GM12878 (cell line): ENCODE results near the gene SLC35E2B. TPM values are rescaled to one million over a fixed set of nuclear protein-coding genes. Genes with fewer than 3 reads are reported as not detected.
A peak's percentile ranks its signal among the peaks of the same experiment; 100 is the strongest.

ENCODE experiments used
- BMI1 ChIP-seq: fragments of 450-650 bp; IDR thresholded peaks from 2 replicates; pipeline ENCODE4 v1.6.1; 2016; ENCODE audit warnings: mild to moderate bottlenecking, moderate library complexity, borderline replicate concordance
- CBX3 ChIP-seq: fragments of 200-600 bp; sonication (generic); IDR thresholded peaks from 2 replicates; pipeline ENCODE4 v1.6.1; 2016; ENCODE audit warnings: low read depth, borderline replicate concordance
- ETV6 ChIP-seq, 2 experiments: fragments of 450-650 bp in 1 of 2; IDR thresholded peaks in 1 of 2; conservative IDR thresholded peaks in 1 of 2; 2 replicates each; pipeline ENCODE4 v1.6.1; 2014; ENCODE audit warnings: antibody characterized with exemption in 1 of 2, borderline replicate concordance in 1 of 2, low read depth in 1 of 2, mild to moderate bottlenecking in 1 of 2, moderate library complexity in 1 of 2
- MLLT1 ChIP-seq: fragments of 450-650 bp; IDR thresholded peaks from 2 replicates; pipeline ENCODE4 v1.6.1; 2016; ENCODE audit warnings: mild to moderate bottlenecking
- MYC ChIP-seq: IDR thresholded peaks from 2 replicates; pipeline ENCODE4 v1.6.1; 2011; ENCODE audit warnings: mild to moderate bottlenecking, low read length, moderate library complexity, inconsistent platforms; ENCODE audit not compliant: insufficient read depth, insufficient replicate concordance, insufficient read length, severe bottlenecking
- NR2C1 ChIP-seq: fragments of 450-650 bp; IDR thresholded peaks from 2 replicates; pipeline ENCODE4 v1.6.1; 2017; ENCODE audit warnings: antibody characterized with exemption, mild to moderate bottlenecking, moderate library complexity
- NR2F1 ChIP-seq: fragments of 450-650 bp; conservative IDR thresholded peaks from 2 replicates; pipeline ENCODE4 v1.6.1; 2017; ENCODE audit warnings: mild to moderate bottlenecking
- PAX8 ChIP-seq: fragments of 450-650 bp; IDR thresholded peaks from 2 replicates; pipeline ENCODE4 v1.6.1; 2017; ENCODE audit warnings: mild to moderate bottlenecking, moderate library complexity
- PRDM15 ChIP-seq: fragments of 450-650 bp; formaldehyde crosslinking; IDR thresholded peaks from 2 replicates; pipeline ENCODE4 v1.4.0; 2020; ENCODE audit warnings: mild to moderate bottlenecking, moderate library complexity
- RAD21 ChIP-seq: IDR thresholded peaks from 2 replicates; pipeline ENCODE4 v1.6.1; 2011; ENCODE audit warnings: mild to moderate bottlenecking, low read depth, low read length, moderate library complexity; ENCODE audit not compliant: insufficient read depth
- SMAD5 ChIP-seq: IDR thresholded peaks from 2 replicates; pipeline ENCODE4 v1.6.1; 2016; ENCODE audit warnings: antibody characterized with exemption, low read depth
- SREBF2 ChIP-seq: IDR thresholded peaks from 2 replicates; pipeline ENCODE4 v1.6.1; 2012; ENCODE audit warnings: mild to moderate bottlenecking, low read length
- TCF12 ChIP-seq: IDR thresholded peaks from 2 replicates; pipeline ENCODE4 v1.6.1; 2011; ENCODE audit warnings: low read depth, mild to moderate bottlenecking, low read length
- YY1 ChIP-seq: IDR thresholded peaks from 2 replicates; pipeline ENCODE4 v1.6.1; 2011; ENCODE audit warnings: low read depth, mild to moderate bottlenecking, low read length
- ZNF24 ChIP-seq: fragments of 450-650 bp; IDR thresholded peaks from 2 replicates; pipeline ENCODE4 v1.6.1; 2017; ENCODE audit warnings: antibody characterized with exemption, mild to moderate bottlenecking
- polyA plus RNA-seq, 11 experiments: library from polyadenylated mRNA; depleted of rRNA in 4 of 11; unstranded in 6 of 11; stranded (reverse) in 5 of 11; fragments of >200 nt; fragmentation: Nextera tagmentation in 4 of 11; fragmentation: Illumina TruSeq in 1 of 11; extraction: Ambion mirVana in 4 of 11; extraction: Trizol in 1 of 11; gene quantifications; 1 replicate in 1 of 11; 2 replicates in 10 of 11; pipeline versions ENCODE4 v1.2.1 to v1.2.3, GENCODE V29; 2011 to 2016; ENCODE audit warnings: inconsistent platforms in 2 of 11, missing spikeins in 2 of 11, low read depth in 1 of 11
- total RNA-seq, 4 experiments: library from RNA; depleted of rRNA in 3 of 4; stranded (reverse); fragments of >200 nt in 3 of 4; fragmentation: Illumina TruSeq in 1 of 4; extraction: Trizol in 1 of 4; gene quantifications; 2 replicates each; pipeline versions ENCODE4 v1.2.1 to v1.2.3, GENCODE V29; 2013 to 2021
- TF ChIP-seq, protein P1 (sequence below), 3 experiments: IDR thresholded peaks in 2 of 3; conservative IDR thresholded peaks in 1 of 3; 2 replicates each; pipeline ENCODE4 v1.5.1; 2011; ENCODE audit warnings: low read depth in 3 of 3, low read length in 3 of 3, mild to moderate bottlenecking in 3 of 3, control low read depth in 2 of 3, moderate library complexity in 2 of 3, inconsistent platforms in 1 of 3, mixed read lengths in 1 of 3; ENCODE audit not compliant: control insufficient read depth in 2 of 3, insufficient read depth in 1 of 3; ENCODE audit errors: extremely low read depth in 1 of 3
- TF ChIP-seq, protein P2 (sequence below): IDR thresholded peaks from 2 replicates; pipeline ENCODE4 v1.6.1; 2011; ENCODE audit warnings: mild to moderate bottlenecking, low read depth, low read length, moderate library complexity; ENCODE audit not compliant: insufficient replicate concordance
- TF ChIP-seq, protein P3 (sequence below): IDR thresholded peaks from 2 replicates; pipeline ENCODE4 v1.6.1; 2012; ENCODE audit warnings: low read length, inconsistent platforms
- TF ChIP-seq, protein P4 (sequence below): IDR thresholded peaks from 2 replicates; pipeline ENCODE4 v1.6.1; 2012; ENCODE audit warnings: low read depth, low read length, improper control_type of control experiment

The SLC35E2B gene
- total and polyA plus RNA-seq, 10 of the 15 experiments (the other 5 are each of a cell fraction or from before 2014, with no cell fraction given), result 2.6 to 36.7 (median 18.6) TPM

GRCh38 chr1:1678581-1679380 lies 13.8 kb downstream of the SLC35E2B start (continued):
- TF ChIP-seq MLLT1, result peak; percentile 83
- TF ChIP-seq SMAD5, result no peak
- TF ChIP-seq NR2C1, result peak; percentile 87
- TF ChIP-seq YY1, result peak; percentile 53; the same call in 1 of the 2 replicates
- TF ChIP-seq, protein P1, sequence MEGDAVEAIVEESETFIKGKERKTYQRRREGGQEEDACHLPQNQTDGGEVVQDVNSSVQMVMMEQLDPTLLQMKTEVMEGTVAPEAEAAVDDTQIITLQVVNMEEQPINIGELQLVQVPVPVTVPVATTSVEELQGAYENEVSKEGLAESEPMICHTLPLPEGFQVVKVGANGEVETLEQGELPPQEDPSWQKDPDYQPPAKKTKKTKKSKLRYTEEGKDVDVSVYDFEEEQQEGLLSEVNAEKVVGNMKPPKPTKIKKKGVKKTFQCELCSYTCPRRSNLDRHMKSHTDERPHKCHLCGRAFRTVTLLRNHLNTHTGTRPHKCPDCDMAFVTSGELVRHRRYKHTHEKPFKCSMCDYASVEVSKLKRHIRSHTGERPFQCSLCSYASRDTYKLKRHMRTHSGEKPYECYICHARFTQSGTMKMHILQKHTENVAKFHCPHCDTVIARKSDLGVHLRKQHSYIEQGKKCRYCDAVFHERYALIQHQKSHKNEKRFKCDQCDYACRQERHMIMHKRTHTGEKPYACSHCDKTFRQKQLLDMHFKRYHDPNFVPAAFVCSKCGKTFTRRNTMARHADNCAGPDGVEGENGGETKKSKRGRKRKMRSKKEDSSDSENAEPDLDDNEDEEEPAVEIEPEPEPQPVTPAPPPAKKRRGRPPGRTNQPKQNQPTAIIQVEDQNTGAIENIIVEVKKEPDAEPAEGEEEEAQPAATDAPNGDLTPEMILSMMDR (IDR thresholded peaks at IDR 0.05 in 2 of 3, conservative IDR thresholded peaks at IDR 0.05 in 1 of 3; ENCODE audit: control insufficient read depth in 2 of 3, extremely low read depth in 1 of 3, insufficient read depth in 1 of 3, low read depth in 3 of 3, low read length in 3 of 3), result peak; percentile 70 to 84 (median 74)
- TF ChIP-seq PRDM15, result no peak
- no peak for TF ChIP-seq CBX3
- TF ChIP-seq, protein P2, sequence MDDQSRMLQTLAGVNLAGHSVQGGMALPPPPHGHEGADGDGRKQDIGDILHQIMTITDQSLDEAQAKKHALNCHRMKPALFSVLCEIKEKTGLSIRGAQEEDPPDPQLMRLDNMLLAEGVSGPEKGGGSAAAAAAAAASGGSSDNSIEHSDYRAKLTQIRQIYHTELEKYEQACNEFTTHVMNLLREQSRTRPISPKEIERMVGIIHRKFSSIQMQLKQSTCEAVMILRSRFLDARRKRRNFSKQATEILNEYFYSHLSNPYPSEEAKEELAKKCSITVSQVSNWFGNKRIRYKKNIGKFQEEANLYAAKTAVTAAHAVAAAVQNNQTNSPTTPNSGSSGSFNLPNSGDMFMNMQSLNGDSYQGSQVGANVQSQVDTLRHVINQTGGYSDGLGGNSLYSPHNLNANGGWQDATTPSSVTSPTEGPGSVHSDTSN, result no peak
- no peak for TF ChIP-seq MYC
- no peak for TF ChIP-seq TCF12
- no peak for TF ChIP-seq BMI1
- TF ChIP-seq, protein P3, sequence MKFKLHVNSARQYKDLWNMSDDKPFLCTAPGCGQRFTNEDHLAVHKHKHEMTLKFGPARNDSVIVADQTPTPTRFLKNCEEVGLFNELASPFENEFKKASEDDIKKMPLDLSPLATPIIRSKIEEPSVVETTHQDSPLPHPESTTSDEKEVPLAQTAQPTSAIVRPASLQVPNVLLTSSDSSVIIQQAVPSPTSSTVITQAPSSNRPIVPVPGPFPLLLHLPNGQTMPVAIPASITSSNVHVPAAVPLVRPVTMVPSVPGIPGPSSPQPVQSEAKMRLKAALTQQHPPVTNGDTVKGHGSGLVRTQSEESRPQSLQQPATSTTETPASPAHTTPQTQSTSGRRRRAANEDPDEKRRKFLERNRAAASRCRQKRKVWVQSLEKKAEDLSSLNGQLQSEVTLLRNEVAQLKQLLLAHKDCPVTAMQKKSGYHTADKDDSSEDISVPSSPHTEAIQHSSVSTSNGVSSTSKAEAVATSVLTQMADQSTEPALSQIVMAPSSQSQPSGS, result no peak
- TF ChIP-seq, protein P4, sequence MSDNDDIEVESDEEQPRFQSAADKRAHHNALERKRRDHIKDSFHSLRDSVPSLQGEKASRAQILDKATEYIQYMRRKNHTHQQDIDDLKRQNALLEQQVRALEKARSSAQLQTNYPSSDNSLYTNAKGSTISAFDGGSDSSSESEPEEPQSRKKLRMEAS, result peak; percentile 31; the same call in 1 of the 2 replicates
- peak; percentile 99 for TF ChIP-seq NR2F1
- TF ChIP-seq SREBF2, result no peak
- TF ChIP-seq RAD21, result peak; percentile 39; the same call in 1 of the 2 replicates
- TF ChIP-seq ZNF24, result no peak
- TF ChIP-seq PAX8, result no peak
- TF ChIP-seq ETV6 (conservative IDR thresholded peaks at IDR 0.05 in 1 of 2, IDR thresholded peaks at IDR 0.05 in 1 of 2; ENCODE audit: borderline replicate concordance in 1 of 2, low read depth in 1 of 2), result no peak
